IPS-20b (cell line): Measurements from ENCODE around the gene TPK1.

Experiments used
- H3K27ac ChIP-seq: one replicate; pipeline ENCODE4 v1.5.1; 2013; ENCODE audit warnings: low read length
- H3K27me3 ChIP-seq: 2 replicates; pipeline ENCODE4 v1.6.1; 2013; ENCODE audit warnings: mild to moderate bottlenecking, low read length, inconsistent platforms; ENCODE audit not compliant: insufficient read depth
- H3K36me3 ChIP-seq: 2 replicates; pipeline ENCODE4 v1.6.1; 2013; ENCODE audit warnings: low read depth, mild to moderate bottlenecking, inconsistent platforms, low read length, moderate library complexity; ENCODE audit not compliant: insufficient read depth
- H3K4me1 ChIP-seq: 2 replicates; pipeline ENCODE4 v1.6.1; 2013; ENCODE audit warnings: mild to moderate bottlenecking, control low read depth, inconsistent platforms, low read length, moderate library complexity; ENCODE audit not compliant: insufficient read depth
- H3K4me3 ChIP-seq: 2 replicates; pipeline ENCODE4 v1.5.1; 2013; ENCODE audit warnings: mild to moderate bottlenecking, low read length, inconsistent platforms
- H3K9ac ChIP-seq: 2 replicates; pipeline ENCODE4 v1.6.1; 2013; ENCODE audit warnings: low read depth, mild to moderate bottlenecking, inconsistent platforms, low read length, moderate library complexity
- H3K9me3 ChIP-seq: 2 replicates; pipeline ENCODE4 v1.6.1; 2013; ENCODE audit warnings: mild to moderate bottlenecking, low read depth, low read length, inconsistent platforms; ENCODE audit not compliant: insufficient read depth

TPK1 gene

DNA sequence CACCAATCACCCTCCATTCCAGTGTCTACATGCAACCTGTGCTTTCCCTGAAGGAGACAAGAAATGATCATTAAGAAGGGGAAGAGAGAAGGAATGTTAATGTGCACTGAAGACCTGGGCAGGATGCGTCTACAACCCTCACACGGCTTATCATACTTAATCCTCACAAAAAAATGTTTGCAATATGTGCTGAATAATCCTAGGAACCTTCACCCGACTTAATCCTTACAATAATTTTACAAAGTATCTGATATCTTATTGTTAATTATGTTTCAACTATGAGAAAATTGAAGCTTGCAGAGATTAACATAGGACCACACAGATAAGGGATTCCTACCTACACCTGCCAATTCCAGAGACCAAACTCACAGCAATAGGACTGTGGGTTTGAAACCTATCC lies 287.3 kb downstream of the TPK1 start:
- Histone ChIP-seq H3K27me3 (no peaks in the 10 kb centered on the region), H3K9me3 (no peaks in the 10 kb centered on the region), H3K4me3 (no peak overlapping the region), H3K4me1 (no peaks in the 10 kb centered on the region), H3K36me3 (no peaks in the 10 kb centered on the region), H3K27ac (no peak overlapping the region), H3K9ac (no peak overlapping the region)

DNA sequence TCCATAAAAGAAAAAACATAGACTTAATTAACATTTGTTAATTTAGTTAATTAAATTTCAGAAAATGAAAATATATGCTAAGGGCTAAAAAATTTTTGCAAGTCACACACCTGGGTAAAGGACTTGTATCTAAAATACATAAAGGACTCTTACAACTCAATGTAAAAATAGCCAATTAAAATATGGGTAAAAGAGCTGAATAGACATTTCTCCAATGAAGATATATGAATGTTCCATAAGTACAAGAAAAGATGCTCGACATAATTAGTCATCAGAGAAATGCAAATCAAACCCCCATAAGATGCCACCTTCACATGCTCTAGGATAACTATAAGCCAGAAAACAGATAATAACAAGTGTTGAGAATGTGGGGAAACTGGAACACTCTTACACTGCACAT lies 288.0 kb downstream of the TPK1 start:
- H3K4me1 ChIP-seq: no peaks in the 10 kb centered on the region

DNA sequence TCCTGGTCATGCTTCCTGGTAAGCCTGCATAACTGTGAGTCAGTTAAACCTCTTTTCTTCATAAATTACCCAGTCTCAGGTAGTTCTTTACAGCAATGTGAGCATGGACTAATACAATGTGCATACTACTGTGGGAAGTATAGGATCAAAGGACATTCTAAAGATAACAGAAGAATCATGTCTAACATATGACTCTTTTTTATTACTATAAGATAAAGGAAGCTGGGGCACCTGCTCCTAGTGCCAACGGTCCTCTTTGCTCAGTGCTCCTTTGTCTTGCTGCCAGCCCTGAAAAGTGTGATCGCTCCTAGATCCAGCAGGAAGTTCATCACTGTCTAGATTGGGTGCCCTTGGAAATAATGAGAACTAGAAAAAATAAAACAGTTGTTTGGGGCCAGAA lies 289.1 kb downstream of the TPK1 start:
- Histone ChIP-seq H3K27ac (no peak overlapping the region), H3K27me3 (no peaks in the 10 kb centered on the region), H3K4me3 (no peak overlapping the region), H3K9ac (no peak overlapping the region), H3K9me3 (no peaks in the 10 kb centered on the region), H3K4me1 (no peaks in the 10 kb centered on the region), H3K36me3 (no peaks in the 10 kb centered on the region)

More for the DNA sequence above, 288.0 kb downstream of the TPK1 start:
- Histone ChIP-seq H3K9me3 (no peaks in the 10 kb centered on the region), H3K27ac (no peak overlapping the region), H3K4me3 (no peak overlapping the region), H3K27me3 (no peaks in the 10 kb centered on the region), H3K9ac (no peak overlapping the region), H3K36me3 (no peaks in the 10 kb centered on the region)

- no peaks in the 10 kb centered on the region for H3K9me3 ChIP-seq
- H3K36me3 ChIP-seq: no peaks in the 10 kb centered on the region
- no peaks in the 10 kb centered on the region for H3K27me3 ChIP-seq
- H3K27ac ChIP-seq: no peak overlapping the region
- H3K4me3 ChIP-seq: no peak overlapping the region
- no peak overlapping the region for H3K9ac ChIP-seq
- H3K4me1 ChIP-seq: no peaks in the 10 kb centered on the region
Observed at GRCh38 chr7:144545330-144545729, 290.5 kb downstream of the TPK1 start.

DNA sequence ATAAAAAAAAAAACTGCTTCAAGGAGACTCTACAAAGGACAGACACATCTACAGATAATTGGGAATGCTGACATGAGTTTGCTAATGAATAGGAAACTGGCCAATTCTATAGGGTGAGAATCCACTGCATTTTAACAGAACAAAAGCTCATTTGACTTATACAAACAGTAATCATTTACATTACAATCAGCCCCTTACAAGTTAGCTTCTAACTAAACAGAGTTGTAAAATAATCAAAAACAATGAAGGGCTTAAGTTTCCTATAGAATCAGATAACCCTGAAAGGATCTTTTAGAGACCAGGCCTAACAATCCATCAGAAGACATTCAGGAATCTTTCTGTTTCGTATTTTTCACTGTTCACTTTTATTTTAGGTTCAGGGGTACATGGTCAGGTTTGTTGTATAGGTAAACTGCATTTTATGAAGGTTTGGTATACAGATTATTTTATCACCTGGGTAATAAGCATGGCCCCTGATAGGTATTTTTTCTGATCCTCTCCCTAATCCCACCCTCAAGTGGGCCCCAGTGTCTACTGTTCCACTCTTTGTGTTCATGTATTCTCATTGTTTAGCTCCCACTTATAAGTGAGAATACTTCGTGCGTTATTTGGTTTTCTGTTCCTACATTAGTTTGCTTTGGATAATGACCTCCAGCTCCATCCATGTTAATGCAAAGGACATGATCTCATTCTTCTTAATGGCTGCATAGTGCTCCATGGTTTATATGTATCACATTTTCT lies 301.0 kb downstream of the TPK1 start:
- Histone ChIP-seq H3K36me3 (no peaks in the 10 kb centered on the region), H3K27me3 (no peaks in the 10 kb centered on the region), H3K4me1 (peaks cover 13% of the 10 kb centered on the region; the same call in 1 of the 2 replicates)

GRCh38 chr7:144534196-144534595 lies 301.7 kb downstream of the TPK1 start:
- Histone ChIP-seq H3K36me3 (no peaks in the 10 kb centered on the region), H3K4me1 (peaks cover 13% of the 10 kb centered on the region; the same call in 1 of the 2 replicates), H3K9ac (no peak overlapping the region), H3K27me3 (no peaks in the 10 kb centered on the region), H3K9me3 (peaks cover 5% of the 10 kb centered on the region; the same call in 1 of the 2 replicates), H3K4me3 (0 out of 2 replicates have a peak overlapping the region, but pooled peaks have one; percentile 7), H3K27ac (no peak overlapping the region)

More for the DNA sequence above, 301.0 kb downstream of the TPK1 start:
- Histone ChIP-seq H3K9me3 (peaks cover 5% of the 10 kb centered on the region; the same call in 1 of the 2 replicates), H3K9ac (no peak overlapping the region), H3K4me3 (no peak overlapping the region), H3K27ac (no peak overlapping the region)

- no peak overlapping the region for H3K9ac ChIP-seq
- no peaks in the 10 kb centered on the region for H3K27me3 ChIP-seq
- peaks cover 18% of the 10 kb centered on the region; the same call in 1 of the 2 replicates for H3K4me1 ChIP-seq
- H3K4me3 ChIP-seq: no peak overlapping the region
- no peaks in the 10 kb centered on the region for H3K36me3 ChIP-seq
- peaks cover 5% of the 10 kb centered on the region; the same call in 1 of the 2 replicates for H3K9me3 ChIP-seq
- H3K27ac ChIP-seq: no peak overlapping the region
Observed at GRCh38 chr7:144531181-144531580, 304.7 kb downstream of the TPK1 start.

GRCh38 chr7:144529269-144529926 lies 306.5 kb downstream of the TPK1 start:
- Histone ChIP-seq H3K9me3 (no peaks in the 10 kb centered on the region), H3K27ac (no peak overlapping the region), H3K9ac (no peak overlapping the region)

DNA sequence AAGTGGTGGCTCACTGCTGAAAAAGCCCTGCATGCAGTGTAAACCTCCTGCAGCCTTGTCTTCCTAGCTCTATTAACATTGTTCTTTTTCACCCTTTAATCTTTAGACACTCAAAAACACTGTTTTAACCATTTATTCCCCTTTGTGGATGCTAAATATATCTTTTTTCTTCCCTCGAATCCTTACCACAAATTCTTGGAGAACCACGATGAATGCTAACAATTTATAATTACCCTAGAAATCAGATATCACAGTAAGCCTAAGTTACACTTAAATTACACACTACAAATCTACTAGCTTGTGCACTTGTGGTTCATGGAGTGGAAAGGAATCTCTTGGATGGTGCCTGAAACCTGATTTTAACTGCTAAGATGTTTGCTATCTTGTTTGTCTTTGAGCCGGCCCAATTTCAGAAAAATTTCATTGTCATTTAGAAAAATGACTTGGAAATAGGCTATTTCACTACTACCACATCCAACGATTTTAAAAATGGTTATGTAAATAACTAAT lies 307.3 kb downstream of the TPK1 start:
- Histone ChIP-seq H3K9me3 (no peaks in the 10 kb centered on the region), H3K27ac (no peak overlapping the region), H3K36me3 (no peaks in the 10 kb centered on the region), H3K4me3 (no peak overlapping the region), H3K4me1 (peaks cover 17% of the 10 kb centered on the region; the same call in 1 of the 2 replicates), H3K9ac (no peak overlapping the region), H3K27me3 (no peaks in the 10 kb centered on the region)

More at GRCh38 chr7:144529269-144529926, 306.5 kb downstream of the TPK1 start:
- peaks cover 21% of the 10 kb centered on the region; the same call in 1 of the 2 replicates for H3K4me1 ChIP-seq
- no peaks in the 10 kb centered on the region for H3K36me3 ChIP-seq
- no peak overlapping the region for H3K4me3 ChIP-seq
- H3K27me3 ChIP-seq: no peaks in the 10 kb centered on the region

DNA sequence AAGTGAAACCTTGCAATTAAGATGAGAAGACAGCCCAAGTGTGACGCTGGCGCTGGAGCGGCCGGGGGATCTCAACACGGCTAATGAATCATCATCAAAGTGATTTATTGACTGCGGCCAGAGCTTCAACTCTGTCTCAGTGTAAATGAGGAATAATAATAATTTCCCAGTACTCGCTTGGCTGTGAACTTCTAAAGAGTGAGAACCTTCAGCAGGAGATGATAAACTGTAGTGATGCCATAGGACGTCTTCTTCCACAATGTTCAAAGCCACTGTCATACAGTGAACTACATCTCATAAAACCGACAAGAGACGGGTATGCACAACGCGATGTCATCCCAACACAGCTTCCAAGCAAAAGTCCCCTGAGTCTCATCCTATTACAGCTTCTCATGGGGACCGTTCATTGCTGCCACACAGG lies 308.8 kb downstream of the TPK1 start:
- H3K9ac ChIP-seq: no peak overlapping the region
- no peaks in the 10 kb centered on the region for H3K9me3 ChIP-seq
- H3K4me1 ChIP-seq: peaks cover 17% of the 10 kb centered on the region; the same call in 1 of the 2 replicates
- no peak overlapping the region for H3K4me3 ChIP-seq
- H3K36me3 ChIP-seq: no peaks in the 10 kb centered on the region
- no peaks in the 10 kb centered on the region for H3K27me3 ChIP-seq
- no peak overlapping the region for H3K27ac ChIP-seq

- Histone ChIP-seq H3K4me3 (no peak overlapping the region), H3K9me3 (no peaks in the 10 kb centered on the region), H3K27ac (no peak overlapping the region)
Observed at GRCh38 chr7:144525956-144526355, 309.9 kb downstream of the TPK1 start.

More at GRCh38 chr7:144525956-144526355, 309.9 kb downstream of the TPK1 start:
- Histone ChIP-seq H3K9ac (no peak overlapping the region), H3K27me3 (no peaks in the 10 kb centered on the region), H3K36me3 (no peaks in the 10 kb centered on the region), H3K4me1 (peaks cover 14% of the 10 kb centered on the region; the same call in 1 of the 2 replicates)
